ENCODE data around the gene CYBRD1. TPM values are rescaled to one million over a fixed set of nuclear protein-coding genes. Genes with fewer than 3 reads are reported as not detected.
"Not testable (repeated sequence)": the region's sequence is repeated elsewhere in the genome, so short reads cannot be mapped to it uniquely, and the experiment has no call there.

The CYBRD1 gene
- total RNA-seq, 4 donors from 2014 or later: 50.7 to 124 (median 63.9) TPM

DNA sequence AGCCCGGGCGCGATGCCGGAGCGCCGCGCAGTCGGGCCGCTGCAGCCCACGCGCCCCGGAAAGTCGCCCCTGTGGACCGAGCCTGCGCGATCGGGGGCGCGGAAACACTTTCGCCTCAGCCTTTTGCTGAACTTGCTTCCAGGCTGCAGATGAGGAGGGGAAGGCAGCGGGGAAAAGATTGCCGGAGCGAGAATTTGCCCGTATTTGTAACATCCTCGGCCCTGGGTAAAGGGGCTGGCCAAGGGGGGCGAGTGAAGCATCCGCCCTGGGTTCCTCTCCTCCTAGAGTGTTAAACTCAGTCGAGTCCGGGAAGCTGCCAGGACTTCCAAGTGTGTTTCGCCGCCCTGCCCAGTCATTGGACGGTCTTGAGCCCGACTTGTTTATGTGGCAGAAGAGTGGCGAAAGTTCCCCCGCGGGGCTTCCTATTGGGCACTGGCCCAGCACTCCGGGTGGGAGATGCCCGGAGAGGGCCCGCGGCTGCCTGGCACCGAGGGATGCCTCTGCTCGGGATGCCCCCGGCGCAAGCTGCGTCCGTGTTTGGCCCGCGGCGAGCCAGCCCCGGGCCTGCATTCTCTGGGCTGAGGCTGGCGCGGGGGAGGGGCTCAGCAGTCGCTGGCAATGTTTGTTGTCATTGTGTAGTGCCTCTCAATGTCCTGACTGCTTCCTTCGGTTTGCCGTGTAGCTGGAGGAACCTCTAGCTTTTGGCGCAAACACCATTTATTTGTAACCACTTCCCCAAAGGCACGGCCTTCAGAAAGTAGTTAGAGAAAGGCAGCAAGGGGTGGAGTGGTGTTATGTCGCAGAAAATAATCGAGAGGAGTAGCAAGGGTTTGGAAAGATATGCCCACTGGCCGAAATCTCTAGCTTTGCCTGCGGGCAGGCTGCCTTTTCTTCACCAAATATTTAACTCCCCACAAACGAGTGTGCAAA is 1.1 kb downstream of the CYBRD1 start:
- in situ Hi-C loops (cut with MboI; ENCODE audit: low pct_ligation_motif_present in 1 of 4, low pct_unique_long_range_greater_than_20kb in 1 of 4, low sequenced_read_pairs in 3 of 4) (no loop called here), intact Hi-C loops (cut with DNase I; ENCODE audit: low total_unique reads) (loop anchor here (10.0 kb wide), 1 partner anchor 89 kb away; the partner anchor contains the start of genes DCAF17 and METTL8)
- Histone ChIP-seq H3K4me1 (peaks cover 0 to 21% (median 5%) of the 10 kb centered on the region in 4 donors), H3K27me3 (peaks cover 9% of the 10 kb centered on the region), H3K4me3 (peak overlapping the region; percentile 48 to 83 (median 76)), H3K9me3 (no peaks in the 10 kb centered on the region), H3K36me3 (no peaks in the 10 kb centered on the region), H3K27ac (peak overlapping the region; percentile 87 to 95 (median 87))
- DNase-seq: peak; percentile 71
- WGBS, 2 donors (ENCODE audit: low coverage in 1 of 2): 2% methylated on average over 11 to 45 of the region's 62 CpGs
- TF ChIP-seq, protein P1, sequence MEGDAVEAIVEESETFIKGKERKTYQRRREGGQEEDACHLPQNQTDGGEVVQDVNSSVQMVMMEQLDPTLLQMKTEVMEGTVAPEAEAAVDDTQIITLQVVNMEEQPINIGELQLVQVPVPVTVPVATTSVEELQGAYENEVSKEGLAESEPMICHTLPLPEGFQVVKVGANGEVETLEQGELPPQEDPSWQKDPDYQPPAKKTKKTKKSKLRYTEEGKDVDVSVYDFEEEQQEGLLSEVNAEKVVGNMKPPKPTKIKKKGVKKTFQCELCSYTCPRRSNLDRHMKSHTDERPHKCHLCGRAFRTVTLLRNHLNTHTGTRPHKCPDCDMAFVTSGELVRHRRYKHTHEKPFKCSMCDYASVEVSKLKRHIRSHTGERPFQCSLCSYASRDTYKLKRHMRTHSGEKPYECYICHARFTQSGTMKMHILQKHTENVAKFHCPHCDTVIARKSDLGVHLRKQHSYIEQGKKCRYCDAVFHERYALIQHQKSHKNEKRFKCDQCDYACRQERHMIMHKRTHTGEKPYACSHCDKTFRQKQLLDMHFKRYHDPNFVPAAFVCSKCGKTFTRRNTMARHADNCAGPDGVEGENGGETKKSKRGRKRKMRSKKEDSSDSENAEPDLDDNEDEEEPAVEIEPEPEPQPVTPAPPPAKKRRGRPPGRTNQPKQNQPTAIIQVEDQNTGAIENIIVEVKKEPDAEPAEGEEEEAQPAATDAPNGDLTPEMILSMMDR (IDR thresholded peaks at IDR 0.05): no peak
- TF ChIP-seq POLR2A (IDR thresholded peaks at IDR 0.05) (peak; percentile 47), POLR2AphosphoS5 (IDR thresholded peaks at IDR 0.05) (peak; percentile 38 to 50 (median 46))

DNA sequence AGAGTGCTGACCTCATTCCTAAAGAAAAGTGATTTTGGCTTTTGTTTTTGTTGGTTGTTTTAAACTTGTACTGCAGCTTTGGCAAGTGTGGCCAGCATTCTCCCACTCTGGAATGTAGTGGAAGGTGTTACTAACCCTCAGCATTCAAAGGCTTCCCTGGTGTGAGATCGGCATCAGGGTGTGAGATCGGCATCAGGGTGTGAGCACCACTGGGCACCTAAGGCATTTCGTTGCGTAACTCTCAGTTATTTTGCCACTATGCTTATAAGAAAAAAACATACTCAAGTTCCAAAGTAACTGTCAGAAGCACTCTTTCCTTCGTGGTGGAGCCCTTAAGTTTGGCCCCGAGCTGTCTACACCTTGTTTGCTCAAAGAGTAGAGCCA is 1.7 kb downstream of the CYBRD1 start:
- no peaks in the 10 kb centered on the region for H3K36me3 ChIP-seq
- no peak for DNase-seq
- peaks cover 0 to 21% (median 5%) of the 10 kb centered on the region in 4 donors for H3K4me1 ChIP-seq
- peak overlapping the region in 3 of 4 donors; percentile 48 to 83 (median 69) for H3K4me3 ChIP-seq
- in situ Hi-C loops (cut with MboI; ENCODE audit: low pct_ligation_motif_present in 1 of 4, low pct_unique_long_range_greater_than_20kb in 1 of 4, low sequenced_read_pairs in 3 of 4) (no loop called here), intact Hi-C loops (cut with DNase I; ENCODE audit: low total_unique reads) (loop anchor here (10.0 kb wide), 1 partner anchor 89 kb away; the partner anchor contains the start of genes DCAF17 and METTL8)
- TF ChIP-seq EP300 (IDR thresholded peaks at IDR 0.05; ENCODE audit: low read depth) (no peak), POLR2A (IDR thresholded peaks at IDR 0.05) (no peak), POLR2AphosphoS5 (IDR thresholded peaks at IDR 0.05) (no peak)
- TF ChIP-seq, protein P1 (IDR thresholded peaks at IDR 0.05): no peak
- WGBS, 2 donors (ENCODE audit: low coverage in 1 of 2): 26 to 46% methylated on average over 4 to 6 of the region's 6 CpGs
- H3K27ac ChIP-seq: peak overlapping the region; percentile 87 to 95 (median 87)
- no peaks in the 10 kb centered on the region for H3K9me3 ChIP-seq
- H3K27me3 ChIP-seq: peaks cover 9% of the 10 kb centered on the region

DNA sequence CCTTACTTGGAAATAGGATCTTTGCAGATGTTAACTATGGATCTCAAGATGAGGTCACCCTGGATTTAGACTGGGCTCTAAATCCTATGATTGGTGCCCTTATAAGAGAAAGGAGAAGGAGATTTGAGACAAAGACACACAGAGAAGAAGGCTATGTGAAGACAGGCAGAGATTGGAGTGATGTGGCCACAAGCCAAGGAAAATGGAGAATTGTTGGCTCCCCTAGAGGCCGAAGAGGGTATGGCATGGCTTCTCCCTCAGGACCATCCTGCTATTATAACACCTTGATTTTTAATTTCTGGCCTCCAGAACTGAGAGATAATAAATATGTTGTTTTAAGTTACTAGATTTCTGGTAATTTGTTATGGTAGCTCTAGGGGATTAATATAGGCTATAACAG is 7.6 kb downstream of the CYBRD1 start:
- DNase-seq: no peak
- intact Hi-C loops (cut with DNase I; ENCODE audit: low total_unique reads) (loop anchor here (10.0 kb wide), 1 partner anchor 95 kb away; the partner anchor contains the start of genes DCAF17 and METTL8), in situ Hi-C loops (cut with MboI; ENCODE audit: low pct_ligation_motif_present in 1 of 4, low pct_unique_long_range_greater_than_20kb in 1 of 4, low sequenced_read_pairs in 3 of 4) (no loop called here)
- no peaks in the 10 kb centered on the region for H3K36me3 ChIP-seq
- no peaks in the 10 kb centered on the region for H3K27me3 ChIP-seq
- H3K27ac ChIP-seq: no peak overlapping the region
- H3K9me3 ChIP-seq: no peaks in the 10 kb centered on the region
- WGBS, 2 donors (ENCODE audit: low coverage in 1 of 2): 75 to 82% methylated on average over 1 of the region's 1 CpG
- TF ChIP-seq POLR2AphosphoS5 (IDR thresholded peaks at IDR 0.05) (no peak), EP300 (IDR thresholded peaks at IDR 0.05; ENCODE audit: low read depth) (no peak)
- TF ChIP-seq, protein P1 (IDR thresholded peaks at IDR 0.05): peak; percentile 22 to 47 (median 37)
- H3K4me3 ChIP-seq: no peak overlapping the region
- H3K4me1 ChIP-seq: peaks cover 0 to 16% (median 0%) of the 10 kb centered on the region in 4 donors

DNA sequence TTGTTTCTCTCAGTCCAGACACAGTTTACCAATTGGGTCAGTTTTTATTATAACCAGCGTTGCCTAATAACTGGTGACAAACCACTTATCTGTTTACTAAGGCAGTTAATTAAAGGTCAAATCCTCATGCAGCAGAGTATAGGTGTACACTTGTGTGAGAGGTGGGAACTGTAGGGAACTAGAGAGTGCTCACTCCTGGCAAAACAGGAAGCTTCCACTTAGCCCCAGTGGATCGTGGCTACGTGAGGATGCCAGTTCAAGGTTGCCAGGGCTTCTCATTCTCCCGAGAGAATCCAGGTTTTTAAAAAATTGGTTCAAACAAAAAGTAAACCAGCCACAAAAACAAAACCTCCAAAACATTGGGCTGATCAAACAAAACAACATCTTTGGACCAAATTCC is 8.1 kb downstream of the CYBRD1 start:
- H3K4me3 ChIP-seq: no peak overlapping the region
- 80 to 92% methylated on average over 4 of the region's 4 CpGs for WGBS, 2 donors (ENCODE audit: low coverage in 1 of 2)
- TF ChIP-seq POLR2AphosphoS5 (IDR thresholded peaks at IDR 0.05) (no peak), EP300 (IDR thresholded peaks at IDR 0.05; ENCODE audit: low read depth) (no peak), POLR2A (IDR thresholded peaks at IDR 0.05) (no peak)
- H3K27me3 ChIP-seq: no peaks in the 10 kb centered on the region
- in situ Hi-C loops (cut with MboI; ENCODE audit: low pct_ligation_motif_present in 1 of 4, low pct_unique_long_range_greater_than_20kb in 1 of 4, low sequenced_read_pairs in 3 of 4) (no loop called here), intact Hi-C loops (cut with DNase I; ENCODE audit: low total_unique reads) (no loop called here)
- no peaks in the 10 kb centered on the region for H3K36me3 ChIP-seq
- H3K9me3 ChIP-seq: no peaks in the 10 kb centered on the region
- peak overlapping the region in 1 of 4 donors; percentile 32 for H3K27ac ChIP-seq
- no peak for DNase-seq
- H3K4me1 ChIP-seq: peaks cover 0 to 14% (median 0%) of the 10 kb centered on the region in 4 donors

DNA sequence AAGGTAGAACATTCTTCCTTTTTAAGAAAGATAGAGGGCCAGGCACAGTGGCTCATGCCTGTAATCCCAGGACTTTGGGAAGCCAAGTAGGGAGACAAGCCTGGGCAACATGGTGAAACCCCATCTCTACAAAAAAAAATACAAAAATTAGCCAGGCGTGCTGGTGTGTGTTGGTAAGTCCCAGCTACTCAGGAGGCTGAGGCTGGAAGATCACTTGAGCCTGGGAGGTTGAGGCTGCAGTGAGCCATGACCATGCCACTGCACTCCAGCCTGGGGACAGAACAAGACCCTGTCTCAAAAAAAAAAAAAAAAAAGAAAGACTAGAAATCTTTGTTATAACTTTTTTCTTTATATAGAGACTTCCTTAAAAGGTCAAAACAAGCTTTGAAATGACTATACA is 8.6 kb downstream of the CYBRD1 start:
- H3K9me3 ChIP-seq; H3K36me3 ChIP-seq; intact Hi-C loops (cut with DNase I; ENCODE audit: low total_unique reads); in situ Hi-C loops (cut with MboI; ENCODE audit: low pct_ligation_motif_present in 1 of 4, low pct_unique_long_range_greater_than_20kb in 1 of 4, low sequenced_read_pairs in 3 of 4); H3K4me3 ChIP-seq; DNase-seq; H3K27me3 ChIP-seq: not testable (repeated sequence)
- H3K27ac ChIP-seq: peak overlapping the region in 1 of 4 donors; percentile 32
- peaks cover 0 to 14% (median 0%) of the 10 kb centered on the region in 4 donors for H3K4me1 ChIP-seq
- WGBS, 2 donors (ENCODE audit: low coverage in 1 of 2): 42 to 73% methylated on average over 1 of the region's 1 CpG

All from transverse colon (tissue), 4 donors.